A549 (cell line): Measurements from ENCODE around the gene SPIB. TPM values are rescaled to one million over a fixed set of nuclear protein-coding genes. Genes with fewer than 3 reads are reported as not detected.

Experiments used
- ATAC-seq, 2 experiments: fragments of 200-7000 bp in 1 of 2; fragments of >200 bp in 1 of 2; cut with Nextera tagmentation in 1 of 2; cut with Tn5 transposase in 1 of 2; 3 replicates each; pipeline versions ENCODE4 v1.8.0 to v1.9.1; 2018 to 2020; ENCODE audit warnings: mild to moderate bottlenecking in 1 of 2, moderate library complexity in 1 of 2
- CTCF ChIA-PET: fragments of 300-600 bp; sonication (Branson Sonifier 250); formaldehyde crosslinking; extraction: SDS; loops from one replicate; lab custom pipeline; 2021; ENCODE audit warnings: antibody characterized with exemption, inconsistent platforms; lab: Yijun Ruan, JAX
- POLR2A ChIA-PET: fragments of 350-600 bp; formaldehyde crosslinking; extraction: SDS; loops from one replicate; lab custom pipeline; 2021; ENCODE audit warnings: antibody characterized with exemption, inconsistent platforms; lab: Yijun Ruan, JAX
- DNase-seq, 2 experiments: peaks; one replicate each; pipeline versions ENCODE4 v3.0.0 to v3.0.0-alpha.2; 2011 to 2016; ENCODE audit warnings: low read depth in 1 of 2, low spot score in 1 of 2
- FAIRE-seq: peaks from 2 replicates; lab custom pipeline; 2011; peaks lifted over from hg19 to GRCh38; lab: Jason Lieb, UNC
- H3K27ac ChIP-seq, 2 experiments: fragments of >200 bp; sonication (Bioruptor Twin); formaldehyde crosslinking; 3 replicates each; pipeline ENCODE4 v1.5.1; 2016 to 2017
- H3K4me1 ChIP-seq: fragments of >200 bp; sonication (Bioruptor Twin); formaldehyde crosslinking; 3 replicates; pipeline ENCODE4 v1.6.1; 2016
- H3K4me2 ChIP-seq: fragments of >200 bp; sonication (Bioruptor Twin); formaldehyde crosslinking; 3 replicates; pipeline ENCODE4 v1.6.1; 2016
- H3K4me3 ChIP-seq: fragments of >200 bp; sonication (Bioruptor Twin); formaldehyde crosslinking; 3 replicates; pipeline ENCODE4 v1.5.1; 2016
- H3K9me3 ChIP-seq: fragments of >200 bp; sonication (Bioruptor Twin); formaldehyde crosslinking; 3 replicates; pipeline ENCODE4 v1.6.1; 2016
- CBX8 ChIP-seq: fragments of 200-600 bp; sonication (generic); IDR thresholded peaks from 2 replicates; pipeline ENCODE4 v1.6.1; 2016
- CEBPB ChIP-seq, 2 experiments: fragments of >200 bp in 1 of 2; sonication (Bioruptor Twin) in 1 of 2; formaldehyde crosslinking in 1 of 2; IDR thresholded peaks; 2 replicates each; pipeline ENCODE4 v1.6.1; 2012 to 2016
- E2F6 ChIP-seq: IDR thresholded peaks from 2 replicates; pipeline ENCODE4 v1.6.1; 2012; ENCODE audit warnings: low read depth, borderline replicate concordance
- ELK1 ChIP-seq: fragments of 150-350 bp; IDR thresholded peaks from 2 replicates; pipeline ENCODE4 v1.6.1; 2014; ENCODE audit warnings: low read depth, mild to moderate bottlenecking, low read length
- FOSB ChIP-seq: fragments of 250-450 bp; sonication (Bioruptor Pico); IDR thresholded peaks from 2 replicates; pipeline ENCODE4 v1.5.0; 2020; ENCODE audit warnings: mild to moderate bottlenecking, moderate library complexity
- HES2 ChIP-seq: fragments of >200 bp; sonication (Bioruptor Twin); formaldehyde crosslinking; IDR thresholded peaks from 2 replicates; pipeline ENCODE4 v1.6.1; 2016
- HEYL ChIP-seq: fragments of 250-450 bp; sonication (Bioruptor Pico); IDR thresholded peaks from 2 replicates; pipeline ENCODE4 v1.8.0; 2021; ENCODE audit warnings: mild to moderate bottlenecking, moderate library complexity
- HMGXB4 ChIP-seq: fragments of 250-450 bp; sonication (Bioruptor Pico); IDR thresholded peaks from 2 replicates; pipeline ENCODE4 v1.5.0; 2021; ENCODE audit warnings: mild to moderate bottlenecking, moderate library complexity, borderline replicate concordance
- HOXA7 ChIP-seq: fragments of 250-450 bp; sonication (Bioruptor Pico); IDR thresholded peaks from 2 replicates; pipeline ENCODE4 v1.5.0; 2020; ENCODE audit warnings: mild to moderate bottlenecking, moderate library complexity
- JUN ChIP-seq, 2 experiments: fragments of >200 bp; sonication (Bioruptor Twin); formaldehyde crosslinking; IDR thresholded peaks; 2 replicates in 1 of 2; 3 replicates in 1 of 2; pipeline ENCODE4 v1.6.1; 2016 to 2017
- JUNB ChIP-seq: fragments of >200 bp; sonication (Bioruptor Twin); formaldehyde crosslinking; IDR thresholded peaks from 2 replicates; pipeline ENCODE4 v1.6.1; 2016
- KDM1A ChIP-seq: fragments of 200-600 bp; sonication (generic); IDR thresholded peaks from 2 replicates; pipeline ENCODE4 v1.6.1; 2016; ENCODE audit warnings: low read depth, mild to moderate bottlenecking
- MAX ChIP-seq: IDR thresholded peaks from 2 replicates; pipeline ENCODE4 v1.6.1; 2012
- NFE2L2 ChIP-seq: fragments of 150-350 bp; conservative IDR thresholded peaks from 2 replicates; pipeline ENCODE4 v1.6.1; 2014; ENCODE audit warnings: low read length
- NPAS2 ChIP-seq: fragments of 250-450 bp; sonication (Bioruptor Pico); IDR thresholded peaks from 2 replicates; pipeline ENCODE4 v1.8.0; 2022; ENCODE audit warnings: mild to moderate bottlenecking, moderate library complexity, borderline replicate concordance
- PBX3 ChIP-seq: IDR thresholded peaks from 2 replicates; pipeline ENCODE4 v1.6.1; 2012
- RAD21 ChIP-seq, 2 experiments: fragments of >200 bp in 1 of 2; sonication (Bioruptor Twin) in 1 of 2; formaldehyde crosslinking in 1 of 2; IDR thresholded peaks in 1 of 2; conservative IDR thresholded peaks in 1 of 2; 2 replicates in 1 of 2; 3 replicates in 1 of 2; pipeline ENCODE4 v1.6.1; 2012 to 2018; ENCODE audit warnings: inconsistent platforms in 1 of 2
- RCOR1 ChIP-seq: fragments of 150-350 bp; IDR thresholded peaks from 2 replicates; pipeline ENCODE4 v1.6.1; 2014; ENCODE audit warnings: antibody characterized with exemption, low read length, low read depth
- RFX5 ChIP-seq: fragments of 450-650 bp; IDR thresholded peaks from 2 replicates; pipeline ENCODE4 v1.7.1; 2014; ENCODE audit warnings: antibody characterized with exemption, mild to moderate bottlenecking, moderate library complexity
- TP53 ChIP-seq: fragments of 250-450 bp; sonication (Bioruptor Pico); IDR thresholded peaks from 2 replicates; pipeline ENCODE4 v1.5.0; 2021; ENCODE audit warnings: mild to moderate bottlenecking, moderate library complexity
- ZFP36 ChIP-seq: fragments of 450-650 bp; IDR thresholded peaks from 2 replicates; pipeline ENCODE4 v1.6.1; 2014; ENCODE audit warnings: borderline replicate concordance; ENCODE audit not compliant: partially characterized antibody
- ZNF302 ChIP-seq: fragments of 250-450 bp; sonication (Bioruptor Pico); IDR thresholded peaks from 2 replicates; pipeline ENCODE4 v1.9.0; 2021; ENCODE audit warnings: inconsistent platforms, mild to moderate bottlenecking, moderate library complexity
- ZSCAN20 ChIP-seq: fragments of 250-450 bp; sonication (Bioruptor Pico); IDR thresholded peaks from 2 replicates; pipeline ENCODE4 v1.8.0; 2022; ENCODE audit warnings: mild to moderate bottlenecking, moderate library complexity
- WGBS: methylation state at CpG from one replicate; pipeline ENCODE4 v1.1.6; 2017; ENCODE audit errors: missing lambda C conversion rate; 5-methylcytosine and 5-hydroxymethylcytosine counted together
- polyA plus RNA-seq, 4 experiments: library from polyadenylated mRNA; depleted of rRNA in 3 of 4; stranded (reverse); fragments of >200 nt; fragmentation: RNase III in 1 of 4; extraction: RNeasy Plus Mini Kit Qiagen cat#74134 plus additional on column Dnase treatment in 1 of 4; gene quantifications; 2 replicates in 3 of 4; 3 replicates in 1 of 4; pipeline ENCODE4 v1.2.3, GENCODE V29; 2011 to 2017

Gene SPIB
- polyA plus RNA-seq, 2 of the 4 experiments (the other 2 are of a cell fraction) = 0.03 TPM; not detected in 1

- TF ChIP-seq CEBPB (IDR thresholded peaks at IDR 0.05) (no peak), MAX (no peak), E2F6 (no peak)
- Histone ChIP-seq H3K4me1 (peaks cover 14% of the 10 kb centered on the region), H3K9me3 (no peaks in the 10 kb centered on the region), H3K4me3 (no peak overlapping the region), H3K27ac (no peak overlapping the region), H3K4me2 (no peak overlapping the region)
- DNase-seq (no peak), FAIRE-seq (no peak), ATAC-seq (no peak)
- ChIA-PET POLR2A (no interaction called here), CTCF (interaction anchor here (1.9 kb wide), 1 partner anchor 88 kb away, joined by 9 read pairs; no protein-coding TSS in a partner anchor)
- 21% methylated on average over 2 of the region's 2 CpGs for WGBS
These were observed 37.3 kb downstream of the SPIB start for GRCh38 chr19:50455992-50456391.

GRCh38 chr19:50457300-50457699, 38.6 kb downstream of the SPIB start:
- H3K9me3 ChIP-seq = no peaks in the 10 kb centered on the region
- ChIA-PET CTCF (interaction anchor here (1.0 to 1.9 kb wide), 7 partner anchors 21 to 310 kb away, joined by 3 to 9 read pairs (median 4); no protein-coding TSS in a partner anchor), POLR2A (no interaction called here)
- H3K4me1 ChIP-seq = peaks cover 16% of the 10 kb centered on the region
- DNase-seq (no peak), ATAC-seq (no peak), FAIRE-seq (no peak)
- H3K4me3 ChIP-seq = no peak overlapping the region
- 60% methylated on average over 5 of the region's 5 CpGs for WGBS
- no peak overlapping the region for H3K4me2 ChIP-seq
- H3K27ac ChIP-seq = no peak overlapping the region
- no peak for TF ChIP-seq RAD21 (conservative IDR thresholded peaks at IDR 0.05 in 1 of 2, IDR thresholded peaks at IDR 0.05 in 1 of 2)
- no peak for TF ChIP-seq HMGXB4 (CRISPR knock-in tag)
- TF ChIP-seq, all 56 proteins: peak for 0

- FAIRE-seq (no peak), DNase-seq (no peak), ATAC-seq (no peak)
- no peaks in the 10 kb centered on the region for H3K9me3 ChIP-seq
- no peak for TF ChIP-seq RCOR1
- TF ChIP-seq ZSCAN20 (CRISPR knock-in tag) = no peak
- no peak for TF ChIP-seq HEYL
- no peak for TF ChIP-seq PBX3
- no peak for TF ChIP-seq ELK1
- H3K4me1 ChIP-seq = peaks cover 16% of the 10 kb centered on the region
- H3K4me2 ChIP-seq = no peak overlapping the region
- peak overlapping the region in 1 of 2 experiments; percentile 24; a peak in 1 of 6 replicates for H3K27ac ChIP-seq
- WGBS = 68% methylated on average over 47 of the region's 50 CpGs
- CTCF ChIA-PET = interaction anchor here (0.6 to 1.8 kb wide), 8 partner anchors 15 to 101 kb away, joined by 3 to 7 read pairs (median 4); no protein-coding TSS in a partner anchor
- POLR2A ChIA-PET = interaction anchor here (0.7 kb wide), 1 partner anchor 64 kb away, joined by 8 read pairs; no protein-coding TSS in a partner anchor
- H3K4me3 ChIP-seq = no peak overlapping the region
These were observed 39.8 kb downstream of the SPIB start for GRCh38 chr19:50458396-50459066.

GRCh38 chr19:50459067-50459456, 40.3 kb downstream of the SPIB start:
- no peak for ATAC-seq
- FAIRE-seq = no peak
- 66% methylated on average over 10 of the region's 32 CpGs for WGBS
- H3K9me3 ChIP-seq = no peaks in the 10 kb centered on the region
- peak overlapping the region in 1 of 2 experiments; percentile 24; a peak in 1 of 6 replicates for H3K27ac ChIP-seq
- no peak for DNase-seq
- no peak overlapping the region for H3K4me3 ChIP-seq
- ChIA-PET CTCF (interaction anchor here (0.6 to 1.8 kb wide), 5 partner anchors 23 to 102 kb away, joined by 3 to 7 read pairs (median 4); no protein-coding TSS in a partner anchor), POLR2A (no interaction called here)
- peaks cover 16% of the 10 kb centered on the region for H3K4me1 ChIP-seq
- no peak overlapping the region for H3K4me2 ChIP-seq
- no peak for TF ChIP-seq HES2
- TF ChIP-seq ZFP36 = no peak
- TF ChIP-seq FOSB (CRISPR knock-in tag) = no peak
- TF ChIP-seq JUNB = no peak
- TF ChIP-seq CBX8 = no peak
- TF ChIP-seq JUN (IDR thresholded peaks at IDR 0.05) = no peak
- TF ChIP-seq KDM1A = no peak
- TF ChIP-seq RCOR1 = no peak
- TF ChIP-seq NPAS2 = no peak
- no peak for TF ChIP-seq NFE2L2
- no peak for TF ChIP-seq ZNF302
- no peak for TF ChIP-seq TP53 (CRISPR knock-in tag)
- no peak for TF ChIP-seq ELK1
- TF ChIP-seq RFX5 = no peak
- no peak for TF ChIP-seq CEBPB (IDR thresholded peaks at IDR 0.05)
- no peak for TF ChIP-seq HOXA7
